Natural killer cell (primary cell): ENCODE data around the gene DENND4B. TPM values are rescaled to one million over a fixed set of nuclear protein-coding genes. Genes with fewer than 3 reads are reported as not detected.

Experiments used
- ATAC-seq, 3 donors: fragments of 150-1000 bp in 2 of 3; fragments of 200-7000 bp in 1 of 3; cut with Tn5 transposase; 1 replicate in 1 of 3; 2 replicates in 2 of 3; pipeline ENCODE4 v1.10.0; 2021; ENCODE audit warnings: mild to moderate bottlenecking in 2 of 3, moderate library complexity in 2 of 3
- DNase-seq, 2 donors: peaks; one replicate each; pipeline versions ENCODE4 v3.0.0 to v3.0.0-alpha.2; 2013 to 2021; ENCODE audit warnings: mixed read lengths in 1 of 2
- H3K27ac ChIP-seq: one replicate; pipeline ENCODE4 v1.5.1; 2013; ENCODE audit warnings: mild to moderate bottlenecking, low read length
- H3K27me3 ChIP-seq: one replicate; pipeline ENCODE4 v1.6.1; 2013; ENCODE audit warnings: low read length; ENCODE audit not compliant: control insufficient read depth, insufficient read depth
- H3K36me3 ChIP-seq: one replicate; pipeline ENCODE4 v1.6.1; 2013; ENCODE audit warnings: low read length; ENCODE audit not compliant: control insufficient read depth, insufficient read depth
- H3K4me1 ChIP-seq: one replicate; pipeline ENCODE4 v1.6.1; 2013; ENCODE audit warnings: low read length; ENCODE audit not compliant: control insufficient read depth, insufficient read depth
- H3K4me3 ChIP-seq: one replicate; pipeline ENCODE4 v1.5.1; 2013; ENCODE audit warnings: low read length
- H3K9me3 ChIP-seq: one replicate; pipeline ENCODE4 v1.6.1; 2013; ENCODE audit warnings: low read length; ENCODE audit not compliant: control insufficient read depth, insufficient read depth
- H3K27ac Mint-ChIP-seq, 2 donors: one replicate each; pipeline ENCODE4 v1.8.0; 2022; ENCODE audit warnings: mild to moderate bottlenecking in 2 of 2, mixed read lengths in 2 of 2, moderate library complexity in 1 of 2
- H3K27me3 Mint-ChIP-seq, 2 donors: one replicate each; pipeline ENCODE4 v1.8.0; 2022; ENCODE audit warnings: low read depth in 2 of 2, mixed read lengths in 2 of 2
- H3K36me3 Mint-ChIP-seq: one replicate; pipeline ENCODE4 v1.8.0; 2022; ENCODE audit warnings: mixed read lengths
- H3K4me1 Mint-ChIP-seq, 2 donors: one replicate each; pipeline ENCODE4 v1.8.0; 2022; ENCODE audit warnings: mixed read lengths in 2 of 2
- H3K4me3 Mint-ChIP-seq: one replicate; pipeline ENCODE4 v1.8.0; 2022; ENCODE audit warnings: mild to moderate bottlenecking, moderate library complexity, mixed read lengths
- H3K9me3 Mint-ChIP-seq, 2 donors: one replicate each; pipeline ENCODE4 v1.8.0; 2022; ENCODE audit warnings: mixed read lengths in 2 of 2
- whole genome bisulfite sequencing: methylation state at CpG from one replicate; pipeline ENCODE4 v1.1.7; 2013; ENCODE audit warnings: missing lambda C conversion rate; ENCODE audit not compliant: insufficient coverage; 5-methylcytosine and 5-hydroxymethylcytosine counted together
- intact Hi-C: fragments of 100-400 bp; cut with micrococcal nuclease; formaldehyde crosslinking; loops from one replicate; pipeline ENCODE4 v1.14.2; 2022
- total RNA-seq, 4 donors: library from RNA; stranded (reverse); fragments of 120-200 nt in 1 of 4; gene quantifications; one replicate each; pipeline versions ENCODE4 v1.2.3 to v1.2.4, GENCODE V29; 2013 to 2022
- TF ChIP-seq, protein P1 (sequence below): fragments of 200-600 bp; IDR thresholded peaks from one replicate; pipeline ENCODE4 v1.8.0; 2022; ENCODE audit warnings: antibody characterized with exemption

Gene DENND4B
- total RNA-seq, 3 donors from 2014 or later (not counting 1 experiment from before 2014, with no cell fraction given) = 244 to 322 (median 291) TPM

GRCh38 chr1:153954826-153955225 lies 8.3 kb upstream of the DENND4B start:
- Histone ChIP-seq H3K4me1 (peaks cover 38% of the 10 kb centered on the region), H3K4me3 (no peak overlapping the region), H3K9me3 (no peaks in the 10 kb centered on the region), H3K36me3 (peaks cover 51% of the 10 kb centered on the region), H3K27me3 (no peaks in the 10 kb centered on the region), H3K27ac (no peak overlapping the region)
- Mint-ChIP-seq H3K27ac (peak overlapping the region; percentile 81 to 82), H3K27me3 (no peaks in the 10 kb centered on the region), H3K36me3 (peaks cover 13% of the 10 kb centered on the region), H3K4me3 (no peak overlapping the region), H3K9me3 (no peaks in the 10 kb centered on the region), H3K4me1 (peaks cover 42 to 53% of the 10 kb centered on the region in 2 donors)
- DNase-seq (no peak), ATAC-seq (no peak)
- intact Hi-C loops = no loop called here
- TF ChIP-seq, protein P1, sequence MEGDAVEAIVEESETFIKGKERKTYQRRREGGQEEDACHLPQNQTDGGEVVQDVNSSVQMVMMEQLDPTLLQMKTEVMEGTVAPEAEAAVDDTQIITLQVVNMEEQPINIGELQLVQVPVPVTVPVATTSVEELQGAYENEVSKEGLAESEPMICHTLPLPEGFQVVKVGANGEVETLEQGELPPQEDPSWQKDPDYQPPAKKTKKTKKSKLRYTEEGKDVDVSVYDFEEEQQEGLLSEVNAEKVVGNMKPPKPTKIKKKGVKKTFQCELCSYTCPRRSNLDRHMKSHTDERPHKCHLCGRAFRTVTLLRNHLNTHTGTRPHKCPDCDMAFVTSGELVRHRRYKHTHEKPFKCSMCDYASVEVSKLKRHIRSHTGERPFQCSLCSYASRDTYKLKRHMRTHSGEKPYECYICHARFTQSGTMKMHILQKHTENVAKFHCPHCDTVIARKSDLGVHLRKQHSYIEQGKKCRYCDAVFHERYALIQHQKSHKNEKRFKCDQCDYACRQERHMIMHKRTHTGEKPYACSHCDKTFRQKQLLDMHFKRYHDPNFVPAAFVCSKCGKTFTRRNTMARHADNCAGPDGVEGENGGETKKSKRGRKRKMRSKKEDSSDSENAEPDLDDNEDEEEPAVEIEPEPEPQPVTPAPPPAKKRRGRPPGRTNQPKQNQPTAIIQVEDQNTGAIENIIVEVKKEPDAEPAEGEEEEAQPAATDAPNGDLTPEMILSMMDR = no peak
- WGBS = 98% methylated on average over 9 of the region's 10 CpGs

DNA sequence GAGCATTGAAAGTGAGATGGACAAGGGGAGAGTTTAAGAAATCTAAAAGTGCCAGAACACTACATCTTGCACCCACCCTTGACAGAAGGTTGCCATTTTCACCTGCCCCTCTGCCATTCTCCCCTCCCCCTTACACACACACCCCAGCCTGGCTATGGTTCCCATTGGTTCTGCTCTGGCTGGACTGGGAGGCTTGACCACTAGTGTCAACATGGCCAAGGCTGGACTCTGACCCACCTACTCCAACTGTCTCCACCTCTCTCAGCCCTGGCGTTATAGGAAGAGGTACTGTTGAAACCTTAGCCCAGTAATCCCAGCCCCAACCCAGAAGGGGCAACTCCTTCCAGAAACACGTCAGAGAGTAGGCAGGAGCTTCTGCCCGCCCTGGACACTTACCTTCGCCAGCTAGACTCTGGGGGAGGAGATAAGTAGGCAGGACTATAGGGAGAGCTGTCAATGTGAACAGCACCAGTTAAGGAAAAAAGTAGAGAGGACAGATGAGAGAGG lies 7.4 kb upstream of the DENND4B start:
- Histone ChIP-seq H3K27ac (no peak overlapping the region), H3K27me3 (no peaks in the 10 kb centered on the region), H3K36me3 (peaks cover 52% of the 10 kb centered on the region), H3K4me3 (no peak overlapping the region), H3K9me3 (no peaks in the 10 kb centered on the region), H3K4me1 (peaks cover 37% of the 10 kb centered on the region)
- TF ChIP-seq, protein P1 = no peak
- DNase-seq (no peak), ATAC-seq (no peak)
- H3K27me3 Mint-ChIP-seq = no peaks in the 10 kb centered on the region
- intact Hi-C loops = no loop called here
- H3K9me3 Mint-ChIP-seq = no peaks in the 10 kb centered on the region
- H3K27ac Mint-ChIP-seq = peak overlapping the region; percentile 12 to 81
- WGBS = 94% methylated on average over 3 of the region's 4 CpGs
- no peak overlapping the region for H3K4me3 Mint-ChIP-seq
- peaks cover 42 to 45% of the 10 kb centered on the region in 2 donors for H3K4me1 Mint-ChIP-seq
- H3K36me3 Mint-ChIP-seq = peaks cover 13% of the 10 kb centered on the region

DNA sequence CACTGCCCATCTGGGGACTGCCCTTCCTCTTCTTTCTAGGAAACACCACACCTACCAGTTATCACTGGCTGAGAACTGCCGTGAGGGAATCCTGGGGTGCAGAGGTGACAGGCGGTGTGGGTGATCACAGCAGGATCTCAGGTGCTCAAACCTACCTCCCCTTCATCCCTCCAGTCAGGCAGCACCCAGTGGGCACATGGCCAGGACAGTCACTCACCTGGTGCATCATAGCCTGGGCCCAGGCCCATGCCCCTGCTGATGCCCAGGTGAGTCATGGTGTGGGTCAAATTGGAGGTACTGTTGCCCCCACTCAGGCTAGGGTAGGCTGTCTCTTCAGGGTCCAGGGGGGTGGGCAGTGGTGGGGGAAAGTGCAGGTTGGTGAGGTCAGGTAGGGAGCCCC lies 5.3 kb upstream of the DENND4B start:
- H3K9me3 Mint-ChIP-seq = no peaks in the 10 kb centered on the region
- H3K27me3 Mint-ChIP-seq = no peaks in the 10 kb centered on the region
- intact Hi-C loops = no loop called here
- H3K9me3 ChIP-seq = no peaks in the 10 kb centered on the region
- DNase-seq = no peak
- H3K4me1 ChIP-seq = peaks cover 31% of the 10 kb centered on the region
- no peak for ATAC-seq
- H3K4me3 Mint-ChIP-seq = no peak overlapping the region
- TF ChIP-seq, protein P1 = no peak
- H3K27ac Mint-ChIP-seq = no peak overlapping the region
- H3K36me3 Mint-ChIP-seq = peaks cover 13% of the 10 kb centered on the region
- no peaks in the 10 kb centered on the region for H3K27me3 ChIP-seq
- peaks cover 29 to 30% of the 10 kb centered on the region in 2 donors for H3K4me1 Mint-ChIP-seq
- 93% methylated on average over 2 of the region's 2 CpGs for WGBS
- peaks cover 68% of the 10 kb centered on the region for H3K36me3 ChIP-seq
- no peak overlapping the region for H3K4me3 ChIP-seq
- no peak overlapping the region for H3K27ac ChIP-seq

GRCh38 chr1:153951183-153951582 lies 4.7 kb upstream of the DENND4B start:
- DNase-seq (no peak), ATAC-seq (no peak)
- intact Hi-C loops = no loop called here
- TF ChIP-seq, protein P1 = no peak
- Histone ChIP-seq H3K27me3 (no peaks in the 10 kb centered on the region), H3K27ac (no peak overlapping the region), H3K9me3 (no peaks in the 10 kb centered on the region), H3K4me3 (no peak overlapping the region), H3K36me3 (peaks cover 68% of the 10 kb centered on the region), H3K4me1 (peaks cover 28% of the 10 kb centered on the region)
- WGBS = 95% methylated on average over 11 of the region's 11 CpGs
- Mint-ChIP-seq H3K27me3 (no peaks in the 10 kb centered on the region), H3K9me3 (no peaks in the 10 kb centered on the region), H3K4me1 (peaks cover 26 to 27% of the 10 kb centered on the region in 2 donors), H3K27ac (no peak overlapping the region), H3K36me3 (peaks cover 13% of the 10 kb centered on the region), H3K4me3 (no peak overlapping the region)
